CD4-positive, alpha-beta T cell treated with Interferon alpha-2 for 1 hour (primary cell): Measurements from ENCODE around the gene FAM120C.

Experiments used
- DNase-seq, 2 donors: peaks; one replicate each; pipeline ENCODE4 v3.0.0-alpha.2; 2020 to 2022

The FAM120C gene

GRCh38 chrX:54166915-54167314 is 16.1 kb downstream of the FAM120C start:
- no peak for DNase-seq

DNA sequence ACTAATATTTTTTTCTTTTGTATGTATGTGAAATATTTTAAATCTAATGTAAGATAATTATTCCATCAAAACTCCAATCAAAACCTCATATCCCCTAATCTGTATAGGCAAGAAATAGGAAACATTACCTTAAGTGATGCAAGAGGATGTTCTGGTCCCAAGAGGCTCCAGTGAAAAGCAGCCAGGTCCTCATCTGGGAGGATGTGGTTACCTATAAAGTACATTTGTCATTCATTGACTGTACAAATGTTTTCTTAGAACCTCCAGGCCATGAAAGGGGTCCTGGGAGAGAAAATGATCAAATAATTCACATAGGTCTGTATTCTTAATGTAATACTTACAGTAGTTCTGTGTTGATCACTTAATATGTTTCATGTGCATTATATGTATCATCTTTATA is 25.5 kb downstream of the FAM120C start:
- DNase-seq = no peak

DNA sequence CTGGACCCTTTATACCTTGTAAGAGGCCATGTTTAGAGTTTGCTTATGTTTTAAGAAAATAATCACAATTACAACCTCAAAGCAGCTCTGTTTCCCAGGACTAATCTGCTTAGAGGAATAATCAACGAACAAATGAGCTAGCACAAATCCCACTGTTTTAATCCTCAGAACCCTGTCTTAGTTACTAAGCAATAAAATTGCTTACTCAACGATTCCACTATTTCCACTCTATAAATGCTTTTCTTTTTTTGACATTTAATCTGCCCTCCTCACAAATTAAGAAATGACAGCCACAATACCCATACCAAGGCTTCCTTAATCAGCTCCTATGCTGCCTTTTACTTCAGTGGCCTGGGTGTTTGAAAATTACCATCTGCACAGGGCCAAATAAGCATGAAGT is 48.8 kb downstream of the FAM120C start:
- DNase-seq = no peak

GRCh38 chrX:54116391-54116790 is 66.7 kb downstream of the FAM120C start:
- no peak for DNase-seq

- no peak for DNase-seq
Measured at GRCh38 chrX:54093571-54093970, 89.5 kb downstream of the FAM120C start.

- no peak for DNase-seq
Measured at GRCh38 chrX:54093159-54093558, 89.9 kb downstream of the FAM120C start.

DNA sequence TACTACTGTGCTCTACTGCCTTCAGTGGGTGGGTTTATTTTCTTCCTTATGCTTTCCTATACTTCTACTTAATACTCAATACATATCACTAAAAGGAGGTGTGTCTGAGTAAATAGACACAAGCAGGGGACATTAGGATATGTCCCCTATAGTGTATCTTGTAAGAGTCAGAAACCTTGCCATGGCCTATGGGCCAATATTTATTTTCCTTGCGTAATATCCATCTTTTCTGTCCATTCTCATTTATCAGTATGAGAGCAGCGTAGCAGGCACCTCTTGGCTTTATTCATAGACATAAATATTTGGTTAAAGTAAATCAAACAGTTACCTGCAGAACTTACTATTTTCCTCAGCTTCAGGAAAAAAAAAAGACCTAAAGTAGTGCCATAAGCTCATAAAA is 92.2 kb downstream of the FAM120C start:
- DNase-seq = no peak

- no peak for DNase-seq
Measured at GRCh38 chrX:54089191-54089590, 93.9 kb downstream of the FAM120C start.

- no peak for DNase-seq
Measured at GRCh38 chrX:54087661-54088060, 95.4 kb downstream of the FAM120C start.

GRCh38 chrX:54085666-54086065 is 97.4 kb downstream of the FAM120C start:
- no peak for DNase-seq

GRCh38 chrX:54076903-54077302 is 106.2 kb downstream of the FAM120C start:
- DNase-seq = no peak

DNA sequence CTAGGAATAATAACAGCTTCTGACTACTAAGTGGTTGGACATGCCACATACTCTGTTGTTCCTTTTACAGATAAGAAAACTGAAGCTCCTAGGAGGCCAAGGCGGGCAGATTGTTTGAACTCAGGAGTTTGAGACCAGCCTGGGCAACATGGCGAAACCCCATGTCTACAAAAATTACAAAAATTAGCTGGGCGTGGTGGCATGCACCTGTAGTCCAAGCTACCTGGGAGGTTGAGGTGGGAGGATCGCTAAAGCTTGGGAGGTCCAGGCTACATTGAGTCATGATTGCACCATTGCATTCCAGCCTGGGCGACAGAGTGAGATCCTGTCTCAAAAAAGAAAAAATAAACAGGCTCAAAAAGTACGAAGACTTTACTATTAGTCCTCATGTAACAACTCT is 108.2 kb downstream of the FAM120C start:
- no peak for DNase-seq

GRCh38 chrX:54067766-54068165 is 115.3 kb downstream of the FAM120C start:
- no peak for DNase-seq

- no peak for DNase-seq
Measured at GRCh38 chrX:54066841-54067240, 116.2 kb downstream of the FAM120C start.

GRCh38 chrX:54064564-54064963 is 118.5 kb downstream of the FAM120C start:
- no peak for DNase-seq

- no peak for DNase-seq
Measured at GRCh38 chrX:54063361-54063760, 119.7 kb downstream of the FAM120C start.

DNA sequence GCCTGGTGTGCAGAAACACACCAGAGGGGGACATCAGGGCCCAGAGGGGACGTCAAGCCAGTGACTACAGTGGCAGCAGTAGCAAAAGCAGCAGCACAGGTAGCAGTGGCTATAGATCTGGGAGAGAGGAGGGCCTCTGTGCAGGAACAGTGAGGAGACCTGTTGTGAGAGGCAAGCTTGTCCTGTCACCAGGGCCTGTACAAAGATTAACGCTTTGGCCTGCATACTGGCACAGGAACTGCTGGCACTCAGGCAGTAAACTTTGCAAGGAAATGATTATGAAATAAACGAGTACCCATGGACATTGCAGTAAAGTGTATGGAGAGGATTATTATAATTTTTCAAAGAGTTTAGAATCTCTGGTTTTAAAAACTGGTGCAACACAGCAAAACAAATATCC is 133.3 kb downstream of the FAM120C start:
- no peak for DNase-seq

DNA sequence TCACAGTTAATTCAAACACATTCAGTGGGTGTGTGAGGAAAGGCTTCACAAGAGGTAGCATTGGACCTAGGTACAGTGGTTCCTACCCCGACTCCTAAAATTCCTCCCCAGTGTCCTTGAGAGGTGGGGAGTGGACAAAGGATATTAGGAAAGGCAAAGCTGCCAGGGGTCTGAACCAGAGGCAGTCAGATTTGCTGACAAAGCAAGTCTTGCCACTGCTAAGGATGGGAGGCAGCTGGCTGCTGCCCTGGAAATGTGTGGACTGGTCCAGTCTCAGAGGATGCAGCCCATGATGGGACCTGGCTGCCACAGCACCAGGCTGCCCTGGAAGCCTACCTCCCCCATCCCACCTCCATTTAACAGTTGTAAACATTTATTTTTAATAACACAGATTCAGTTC is 134.6 kb downstream of the FAM120C start:
- DNase-seq = no peak

GRCh38 chrX:54045563-54046228 is 137.4 kb downstream of the FAM120C start:
- DNase-seq = no peak

DNA sequence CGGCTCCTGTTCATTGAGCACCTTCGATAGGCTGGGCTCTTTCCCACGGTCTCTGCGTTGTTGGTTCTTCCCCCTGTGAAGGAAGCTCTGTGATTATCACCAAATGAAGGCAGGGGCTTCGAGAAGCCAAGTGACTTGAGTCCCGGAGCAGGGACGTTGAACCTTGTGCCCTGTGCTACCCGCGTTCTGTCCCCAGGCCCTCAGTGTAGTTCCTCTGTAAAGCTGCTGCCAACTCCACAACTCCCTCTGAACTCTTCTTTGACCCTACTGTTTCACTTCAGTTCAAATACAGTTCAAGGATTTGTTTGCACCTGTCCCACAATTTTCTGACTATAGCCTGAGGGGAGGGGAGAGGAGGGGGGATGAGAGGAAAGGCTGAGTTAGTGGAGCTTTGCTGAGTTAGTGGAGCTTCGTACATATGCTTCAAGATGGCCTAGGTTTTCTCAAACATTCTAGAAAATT is 138.1 kb downstream of the FAM120C start:
- DNase-seq = no peak

GRCh38 chrX:54044126-54044876 is 138.8 kb downstream of the FAM120C start, which contains the start of gene PHF8:
TSS of gene PHF8 (minus strand) at chrX:54044473. CDS start at chrX:54042728, 1,745 bp downstream.
- DNase-seq = peak; percentile 97

- DNase-seq = peak; percentile 19 to 45
Measured at GRCh38 chrX:54043541-54044125, 139.4 kb downstream of the FAM120C start.

- DNase-seq = no peak
Measured at GRCh38 chrX:54043056-54043455, 140.0 kb downstream of the FAM120C start.

GRCh38 chrX:54042609-54043021 is 140.4 kb downstream of the FAM120C start:
- DNase-seq = peak; percentile 41 to 59
